ENCODE measurements around the gene ZNF362. TPM values are rescaled to one million over a fixed set of nuclear protein-coding genes. Genes with fewer than 3 reads are reported as not detected.

ZNF362 gene
- total RNA-seq, 1 donor from 2014 or later, result 24.6 TPM

GRCh38 chr1:33267468-33268205 lies 11.3 kb downstream of the ZNF362 start:
- no peaks in the 10 kb centered on the region for H3K36me3 ChIP-seq
- intact Hi-C loops (cut with DNase I), result no loop called here
- no peak for DNase-seq (ENCODE audit: extremely low spot score in 2 of 2)
- no peak overlapping the region for H3K4me3 ChIP-seq
- H3K4me1 ChIP-seq, result peaks cover 83% of the 10 kb centered on the region
- TF ChIP-seq POLR2A (IDR thresholded peaks at IDR 0.05) (no peak), POLR2AphosphoS5 (IDR thresholded peaks at IDR 0.05; ENCODE audit: insufficient read depth in 1 of 2, low read depth in 1 of 2) (no peak)
- TF ChIP-seq, protein P1, sequence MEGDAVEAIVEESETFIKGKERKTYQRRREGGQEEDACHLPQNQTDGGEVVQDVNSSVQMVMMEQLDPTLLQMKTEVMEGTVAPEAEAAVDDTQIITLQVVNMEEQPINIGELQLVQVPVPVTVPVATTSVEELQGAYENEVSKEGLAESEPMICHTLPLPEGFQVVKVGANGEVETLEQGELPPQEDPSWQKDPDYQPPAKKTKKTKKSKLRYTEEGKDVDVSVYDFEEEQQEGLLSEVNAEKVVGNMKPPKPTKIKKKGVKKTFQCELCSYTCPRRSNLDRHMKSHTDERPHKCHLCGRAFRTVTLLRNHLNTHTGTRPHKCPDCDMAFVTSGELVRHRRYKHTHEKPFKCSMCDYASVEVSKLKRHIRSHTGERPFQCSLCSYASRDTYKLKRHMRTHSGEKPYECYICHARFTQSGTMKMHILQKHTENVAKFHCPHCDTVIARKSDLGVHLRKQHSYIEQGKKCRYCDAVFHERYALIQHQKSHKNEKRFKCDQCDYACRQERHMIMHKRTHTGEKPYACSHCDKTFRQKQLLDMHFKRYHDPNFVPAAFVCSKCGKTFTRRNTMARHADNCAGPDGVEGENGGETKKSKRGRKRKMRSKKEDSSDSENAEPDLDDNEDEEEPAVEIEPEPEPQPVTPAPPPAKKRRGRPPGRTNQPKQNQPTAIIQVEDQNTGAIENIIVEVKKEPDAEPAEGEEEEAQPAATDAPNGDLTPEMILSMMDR (IDR thresholded peaks at IDR 0.05), result no peak
- no peaks in the 10 kb centered on the region for H3K9me3 ChIP-seq
- H3K27me3 ChIP-seq, result no peaks in the 10 kb centered on the region
- H3K27ac ChIP-seq, result peak overlapping the region; percentile 60

DNA sequence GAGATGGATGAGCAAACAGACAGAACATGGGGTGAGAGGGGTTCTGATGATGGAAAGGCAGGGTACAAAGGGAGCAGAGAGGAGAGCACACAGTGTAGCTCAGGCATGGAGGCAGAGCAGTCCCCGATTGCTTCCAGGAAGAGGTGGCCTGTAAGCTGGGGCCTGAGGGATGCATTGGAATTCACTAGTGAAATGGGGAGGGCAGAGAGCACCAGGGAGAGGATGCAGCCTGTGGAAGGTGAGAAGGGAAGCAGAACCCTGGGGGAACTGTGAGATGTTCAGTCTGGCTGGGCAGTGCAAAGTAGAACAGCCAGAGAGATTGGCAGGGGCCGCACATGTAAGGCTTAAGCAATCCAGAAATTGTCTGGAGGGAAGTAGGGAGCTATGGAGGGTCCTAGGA lies 12.2 kb downstream of the ZNF362 start:
- H3K4me1 ChIP-seq, result peaks cover 78% of the 10 kb centered on the region
- no peaks in the 10 kb centered on the region for H3K36me3 ChIP-seq
- H3K9me3 ChIP-seq, result no peaks in the 10 kb centered on the region
- TF ChIP-seq POLR2A (IDR thresholded peaks at IDR 0.05) (no peak), POLR2AphosphoS5 (IDR thresholded peaks at IDR 0.05; ENCODE audit: insufficient read depth in 1 of 2, low read depth in 1 of 2) (no peak)
- TF ChIP-seq, protein P1 (IDR thresholded peaks at IDR 0.05), result no peak
- H3K27me3 ChIP-seq, result no peaks in the 10 kb centered on the region
- no peak for DNase-seq (ENCODE audit: extremely low spot score in 2 of 2)
- H3K27ac ChIP-seq, result peak overlapping the region; percentile 60
- H3K4me3 ChIP-seq, result no peak overlapping the region
- intact Hi-C loops (cut with DNase I), result no loop called here

GRCh38 chr1:33268927-33269610 lies 12.8 kb downstream of the ZNF362 start:
- H3K36me3 ChIP-seq, result no peaks in the 10 kb centered on the region
- H3K9me3 ChIP-seq, result no peaks in the 10 kb centered on the region
- no peak for DNase-seq (ENCODE audit: extremely low spot score in 2 of 2)
- H3K4me1 ChIP-seq, result peaks cover 76% of the 10 kb centered on the region
- no peaks in the 10 kb centered on the region for H3K27me3 ChIP-seq
- no peak overlapping the region for H3K4me3 ChIP-seq
- peak overlapping the region; percentile 60 for H3K27ac ChIP-seq
- intact Hi-C loops (cut with DNase I), result no loop called here
- TF ChIP-seq POLR2A (IDR thresholded peaks at IDR 0.05) (no peak), POLR2AphosphoS5 (IDR thresholded peaks at IDR 0.05; ENCODE audit: insufficient read depth in 1 of 2, low read depth in 1 of 2) (no peak)
- TF ChIP-seq, protein P1 (IDR thresholded peaks at IDR 0.05), result no peak

- intact Hi-C loops (cut with DNase I), result no loop called here
- Histone ChIP-seq H3K9me3 (no peaks in the 10 kb centered on the region), H3K4me1 (peaks cover 74% of the 10 kb centered on the region), H3K4me3 (no peak overlapping the region), H3K27me3 (no peaks in the 10 kb centered on the region), H3K36me3 (no peaks in the 10 kb centered on the region), H3K27ac (peak overlapping the region; percentile 60)
- DNase-seq (ENCODE audit: extremely low spot score in 2 of 2), result no peak
- TF ChIP-seq, protein P1 (IDR thresholded peaks at IDR 0.05), result no peak
- no peak for TF ChIP-seq POLR2AphosphoS5 (IDR thresholded peaks at IDR 0.05; ENCODE audit: insufficient read depth in 1 of 2, low read depth in 1 of 2)
- TF ChIP-seq POLR2A (IDR thresholded peaks at IDR 0.05), result no peak
Measured at GRCh38 chr1:33269621-33270020, 13.3 kb downstream of the ZNF362 start.

GRCh38 chr1:33270379-33270778 lies 14.1 kb downstream of the ZNF362 start:
- no peaks in the 10 kb centered on the region for H3K27me3 ChIP-seq
- H3K9me3 ChIP-seq, result no peaks in the 10 kb centered on the region
- H3K36me3 ChIP-seq, result no peaks in the 10 kb centered on the region
- peaks cover 67% of the 10 kb centered on the region for H3K4me1 ChIP-seq
- intact Hi-C loops (cut with DNase I), result no loop called here
- DNase-seq (ENCODE audit: extremely low spot score in 2 of 2), result no peak
- H3K4me3 ChIP-seq, result no peak overlapping the region
- no peak overlapping the region for H3K27ac ChIP-seq
- TF ChIP-seq, protein P1 (IDR thresholded peaks at IDR 0.05), result no peak
- TF ChIP-seq POLR2AphosphoS5 (IDR thresholded peaks at IDR 0.05; ENCODE audit: insufficient read depth in 1 of 2, low read depth in 1 of 2) (no peak), POLR2A (IDR thresholded peaks at IDR 0.05) (no peak)
